Left lung (tissue), 10 donors: Measurements from ENCODE around the gene POLR3C. TPM values are rescaled to one million over a fixed set of nuclear protein-coding genes. Genes with fewer than 3 reads are reported as not detected.
A peak's percentile ranks its signal among the peaks of the same experiment; 100 is the strongest.

Source experiments
- ATAC-seq: fragments of 200-7000 bp; cut with Tn5 transposase; one replicate; pipeline ENCODE4 v1.9.1; 2020; ENCODE audit warnings: moderate library complexity
- DNase-seq, 4 donors: peaks; one replicate each; pipeline ENCODE4 v3.0.0-alpha.2; 2013 to 2020
- H3K27ac ChIP-seq, 2 donors: fragments of 200-600 bp; sonication (generic) in 1 of 2; one replicate each; pipeline versions ENCODE4 v1.5.0 to v1.8.0; 2020 to 2021
- H3K27me3 ChIP-seq, 2 donors: fragments of 200-600 bp; sonication (generic) in 1 of 2; one replicate each; pipeline versions ENCODE4 v1.5.0 to v1.8.0; 2020 to 2021
- H3K36me3 ChIP-seq, 2 donors: fragments of 200-600 bp; sonication (generic) in 1 of 2; one replicate each; pipeline versions ENCODE4 v1.5.0 to v1.8.0; 2020 to 2021
- H3K4me1 ChIP-seq, 2 donors: fragments of 200-600 bp; one replicate each; pipeline ENCODE4 v1.8.0; 2021
- H3K4me3 ChIP-seq, 2 donors: fragments of 200-600 bp; sonication (generic) in 1 of 2; one replicate each; pipeline versions ENCODE4 v1.5.0 to v1.8.0; 2020 to 2021; ENCODE audit warnings: mild to moderate bottlenecking in 1 of 2
- H3K9me3 ChIP-seq, 2 donors: fragments of 200-600 bp; sonication (generic) in 1 of 2; one replicate each; pipeline versions ENCODE4 v1.5.0 to v1.8.0; 2020 to 2021
- CTCF ChIP-seq, 2 donors: fragments of 200-600 bp; sonication (generic) in 1 of 2; IDR thresholded peaks; one replicate each; pipeline versions ENCODE4 v1.5.0 to v1.8.0; 2021; ENCODE audit warnings: antibody characterized with exemption in 2 of 2
- intact Hi-C, 2 donors: fragments of 100-400 bp; cut with DNase I; formaldehyde crosslinking; loops; one replicate each; pipeline versions ENCODE4 v1.11.2 to v1.14.2; 2022
- polyA plus RNA-seq, 6 donors: library from polyadenylated mRNA; unstranded; fragments of 120-200 nt; gene quantifications; one replicate each; pipeline ENCODE4 v1.2.1, GENCODE V29; 2013; ENCODE audit not compliant: insufficient read length in 6 of 6
- total RNA-seq, 2 donors: library from RNA; stranded (reverse); fragmentation: NEBNext Ultra II Directional; extraction: Animal tissue kit (Norgen Biotek cat#: 25700); gene quantifications; one replicate each; pipeline ENCODE4 v1.2.1, GENCODE V29; 2021
- donor health status: DM: no; HTN: yes; CAD: no.
- donor health status: DM: no; HTN: no; CAD: no.

The POLR3C gene
- total and polyA plus RNA-seq, 8 donors, result 20.1 to 40.6 (median 35.1) TPM

GRCh38 chr1:145843031-145843430 is 19.0 kb downstream of the POLR3C start:
- intact Hi-C loops, result loop anchor here in 1 of 2 donors (10.0 kb wide), 1 partner anchor 172 kb away; no protein-coding TSS in a partner anchor
- H3K9me3 ChIP-seq, result no peaks in the 10 kb centered on the region
- ATAC-seq, result no peak
- no peak overlapping the region for H3K4me3 ChIP-seq
- no peak for DNase-seq
- peaks cover 0 to 57% of the 10 kb centered on the region in 2 donors for H3K36me3 ChIP-seq
- TF ChIP-seq CTCF (IDR thresholded peaks at IDR 0.05), result no peak
- H3K27ac ChIP-seq, result no peak overlapping the region
- H3K4me1 ChIP-seq, result peaks cover 9 to 16% of the 10 kb centered on the region in 2 donors
- H3K27me3 ChIP-seq, result no peaks in the 10 kb centered on the region

GRCh38 chr1:145845144-145845513 is 21.1 kb downstream of the POLR3C start:
- DNase-seq (no peak), ATAC-seq (peak; percentile 10)
- H3K4me1 ChIP-seq, result peaks cover 9 to 16% of the 10 kb centered on the region in 2 donors
- intact Hi-C loops, result loop anchor here in 1 of 2 donors (10.0 kb wide), 1 partner anchor 170 kb away; no protein-coding TSS in a partner anchor
- TF ChIP-seq CTCF (IDR thresholded peaks at IDR 0.05), result no peak
- H3K27ac ChIP-seq, result peak overlapping the region; percentile 73 to 82
- H3K36me3 ChIP-seq, result peaks cover 0 to 57% of the 10 kb centered on the region in 2 donors
- no peaks in the 10 kb centered on the region for H3K9me3 ChIP-seq
- H3K27me3 ChIP-seq, result no peaks in the 10 kb centered on the region
- H3K4me3 ChIP-seq, result peak overlapping the region; percentile 52 to 64

- intact Hi-C loops, result loop anchor here in 1 of 2 donors (10.0 kb wide), 1 partner anchor 169 kb away; no protein-coding TSS in a partner anchor
- Histone ChIP-seq H3K9me3 (no peaks in the 10 kb centered on the region), H3K27ac (peak within 1 kb of the TSS; percentile 73 to 82), H3K4me3 (peak within 1 kb of the TSS; percentile 52 to 64), H3K36me3 (peaks cover 3 to 57% of the 10 kb centered on the region in 2 donors), H3K27me3 (no peaks in the 10 kb centered on the region), H3K4me1 (peaks cover 9 to 16% of the 10 kb centered on the region in 2 donors)
- TF ChIP-seq CTCF (IDR thresholded peaks at IDR 0.05), result peak; percentile 88 to 93
- ATAC-seq, result peak; percentile 89
- peak; percentile 80 to 96 (median 86) for DNase-seq
These were observed 21.6 kb downstream of the POLR3C start, which contains the start of gene NUDT17 for GRCh38 chr1:145845514-145846161. TSS of gene NUDT17 (plus strand) at chr1:145845630. CDS start at chr1:145845641, 11 bp downstream.

- H3K9me3 ChIP-seq, result no peaks in the 10 kb centered on the region
- peak overlapping the region; percentile 52 to 64 for H3K4me3 ChIP-seq
- DNase-seq (peak in 2 of 4 donors; percentile 39 to 44), ATAC-seq (peak; percentile 61)
- peaks cover 3 to 57% of the 10 kb centered on the region in 2 donors for H3K36me3 ChIP-seq
- peak overlapping the region; percentile 73 to 82 for H3K27ac ChIP-seq
- H3K27me3 ChIP-seq, result no peaks in the 10 kb centered on the region
- peaks cover 9 to 16% of the 10 kb centered on the region in 2 donors for H3K4me1 ChIP-seq
- TF ChIP-seq CTCF (IDR thresholded peaks at IDR 0.05), result peak; percentile 44 to 63
- intact Hi-C loops, result loop anchor here in 1 of 2 donors (10.0 kb wide), 1 partner anchor 169 kb away; no protein-coding TSS in a partner anchor
These were observed 22.2 kb downstream of the POLR3C start for GRCh38 chr1:145846201-145846612.

GRCh38 chr1:145847827-145848226 is 23.8 kb downstream of the POLR3C start:
- no peak for ATAC-seq
- H3K4me3 ChIP-seq, result no peak overlapping the region
- intact Hi-C loops, result loop anchor here in 1 of 2 donors (10.0 kb wide), 1 partner anchor 167 kb away; no protein-coding TSS in a partner anchor
- H3K36me3 ChIP-seq, result peaks cover 3 to 57% of the 10 kb centered on the region in 2 donors
- H3K9me3 ChIP-seq, result no peaks in the 10 kb centered on the region
- H3K27ac ChIP-seq, result no peak overlapping the region
- H3K4me1 ChIP-seq, result peaks cover 9 to 16% of the 10 kb centered on the region in 2 donors
- H3K27me3 ChIP-seq, result no peaks in the 10 kb centered on the region
- no peak for DNase-seq
- no peak for TF ChIP-seq CTCF (IDR thresholded peaks at IDR 0.05)
